ENCODE results near the gene ARL2BP.

- TF ChIP-seq CTCF (IDR thresholded peaks at IDR 0.05) (no peak), POLR2A (IDR thresholded peaks at IDR 0.05) (no peak)
Measured at GRCh38 chr16:57273826-57274225, 28.8 kb downstream of the ARL2BP start.

Data from esophagus squamous epithelium (tissue), 4 donors.